Neural progenitor cell (in vitro differentiated cells): Measurements from ENCODE around the gene FAM120A. TPM values are rescaled to one million over a fixed set of nuclear protein-coding genes. Genes with fewer than 3 reads are reported as not detected.
A peak's percentile ranks its signal among the peaks of the same experiment; 100 is the strongest.

Source experiments
- DNase-seq: peaks from one replicate; pipeline ENCODE4 v3.0.0-alpha.2; 2016; ENCODE audit warnings: low spot score
- H2AFZ ChIP-seq: fragments of 200-600 bp; sonication (generic); replicated peaks from 2 replicates; pipeline ENCODE4 v1.6.1; 2016; ENCODE audit warnings: antibody characterized with exemption
- H3F3A ChIP-seq: fragments of 200-600 bp; sonication (generic); 2 replicates; pipeline ENCODE4 v1.6.1; 2016; ENCODE audit warnings: antibody characterized with exemption, low read depth
- H3K27ac ChIP-seq: fragments of 200-600 bp; sonication (generic); 2 replicates; pipeline ENCODE4 v1.5.1; 2016; ENCODE audit warnings: mild to moderate bottlenecking
- H3K27me3 ChIP-seq: fragments of 200-600 bp; sonication (generic); 2 replicates; pipeline ENCODE4 v1.6.1; 2016; ENCODE audit warnings: mild to moderate bottlenecking, moderate library complexity
- H3K36me3 ChIP-seq: fragments of 200-600 bp; sonication (generic); 2 replicates; pipeline ENCODE4 v1.5.1; 2016
- H3K4me1 ChIP-seq: fragments of 200-600 bp; sonication (generic); 2 replicates; pipeline ENCODE4 v1.6.1; 2016; ENCODE audit warnings: mixed run types
- H3K4me2 ChIP-seq: fragments of 200-600 bp; sonication (generic); 2 replicates; pipeline ENCODE4 v1.6.1; 2016
- H3K4me3 ChIP-seq: fragments of 200-600 bp; sonication (generic); 2 replicates; pipeline ENCODE4 v1.5.1; 2016
- H3K79me2 ChIP-seq: fragments of 200-600 bp; sonication (generic); 2 replicates; pipeline ENCODE4 v1.6.1; 2016; ENCODE audit warnings: low read depth
- H3K9ac ChIP-seq: fragments of 200-600 bp; sonication (generic); 2 replicates; pipeline ENCODE4 v1.6.1; 2016
- H3K9me3 ChIP-seq: fragments of 200-600 bp; sonication (generic); 2 replicates; pipeline ENCODE4 v1.5.1; 2016; ENCODE audit warnings: low read depth
- H4K20me1 ChIP-seq: fragments of 200-600 bp; sonication (generic); 2 replicates; pipeline ENCODE4 v1.6.1; 2016; ENCODE audit warnings: low read depth
- H3K27ac Mint-ChIP-seq: 3 replicates; pipeline ENCODE4 v1.8.0; 2021; ENCODE audit warnings: mixed read lengths
- H3K27me3 Mint-ChIP-seq: 2 replicates; pipeline ENCODE4 v1.8.0; 2022; ENCODE audit warnings: low read depth, mild to moderate bottlenecking, inconsistent platforms, moderate library complexity, mixed read lengths; ENCODE audit not compliant: insufficient read depth
- H3K36me3 Mint-ChIP-seq: 3 replicates; pipeline ENCODE4 v1.8.0; 2021; ENCODE audit warnings: mixed read lengths
- H3K4me1 Mint-ChIP-seq: 3 replicates; pipeline ENCODE4 v1.8.0; 2021; ENCODE audit warnings: mixed read lengths
- H3K4me3 Mint-ChIP-seq: 3 replicates; pipeline ENCODE4 v1.8.0; 2021; ENCODE audit warnings: mild to moderate bottlenecking, moderate library complexity, mixed read lengths
- H3K9me3 Mint-ChIP-seq: 3 replicates; pipeline ENCODE4 v1.8.0; 2020; ENCODE audit warnings: mixed read lengths
- CTCF ChIP-seq: fragments of 200-600 bp; sonication (generic); IDR thresholded peaks from 2 replicates; pipeline ENCODE4 v1.5.1; 2017; ENCODE audit warnings: antibody characterized with exemption, mild to moderate bottlenecking
- EZH2 ChIP-seq: fragments of 200-600 bp; sonication (generic); IDR thresholded peaks from 2 replicates; pipeline ENCODE4 v1.6.1; 2017; ENCODE audit warnings: antibody characterized with exemption, mild to moderate bottlenecking, moderate library complexity
- EZH2phosphoT487 ChIP-seq: fragments of 200-600 bp; sonication (generic); IDR thresholded peaks from 2 replicates; pipeline ENCODE4 v1.6.1; 2017; ENCODE audit warnings: antibody characterized with exemption
- total RNA-seq: library from RNA; depleted of rRNA; stranded (reverse); fragments of >200 nt; gene quantifications from 2 replicates; pipeline ENCODE4 v1.2.3, GENCODE V29; 2015; ENCODE audit warnings: low replicate concordance

FAM120A gene
- total RNA-seq, 1 donor from 2014 or later, result 17.2 TPM

- TF ChIP-seq CTCF, result no peak
- TF ChIP-seq EZH2phosphoT487, result no peak
- TF ChIP-seq EZH2, result no peak
- Mint-ChIP-seq H3K27me3 (peaks cover 4% of the 10 kb centered on the region), H3K4me1 (peaks cover 46% of the 10 kb centered on the region), H3K4me3 (no peak overlapping the region), H3K27ac (no peak overlapping the region), H3K9me3 (no peaks in the 10 kb centered on the region), H3K36me3 (peaks cover 13% of the 10 kb centered on the region)
- Histone ChIP-seq H2AFZ (no peak overlapping the region), H3K27me3 (no peaks in the 10 kb centered on the region), H3K4me2 (no peak overlapping the region), H3K79me2 (peaks cover 100% of the 10 kb centered on the region), H3K4me3 (no peak overlapping the region), H3K27ac (no peak overlapping the region), H4K20me1 (peaks cover 44% of the 10 kb centered on the region), H3K4me1 (peaks cover 18% of the 10 kb centered on the region), H3F3A (peaks cover 8% of the 10 kb centered on the region), H3K9me3 (no peaks in the 10 kb centered on the region), H3K36me3 (no peaks in the 10 kb centered on the region), H3K9ac (no peak overlapping the region)
- DNase-seq, result no peak
Measured at GRCh38 chr9:93467062-93467416, 15.6 kb downstream of the FAM120A start.

DNA sequence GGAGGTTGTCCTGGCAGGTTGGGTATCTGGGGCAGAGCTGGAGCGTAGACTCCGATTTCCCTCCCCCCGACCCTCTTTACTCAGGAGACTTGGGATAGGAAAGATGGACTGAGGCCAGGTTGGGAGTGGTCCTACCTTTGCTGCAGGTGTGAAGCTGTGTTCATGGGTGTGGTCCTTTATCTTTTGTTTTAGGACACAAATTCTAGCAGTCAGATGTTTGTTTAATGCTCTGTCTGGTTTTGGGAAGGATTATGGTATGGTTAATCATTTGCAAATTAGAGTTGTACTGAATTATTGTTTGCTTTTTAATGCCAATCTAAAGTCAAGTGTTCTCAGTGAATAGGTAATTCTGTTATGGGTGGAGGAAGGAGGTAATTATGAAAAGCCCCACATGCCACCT lies 16.0 kb downstream of the FAM120A start:
- no peak overlapping the region for H3K27ac ChIP-seq
- peaks cover 100% of the 10 kb centered on the region for H3K79me2 ChIP-seq
- no peaks in the 10 kb centered on the region for H3K27me3 ChIP-seq
- no peak for DNase-seq
- H3K9me3 ChIP-seq, result no peaks in the 10 kb centered on the region
- H4K20me1 ChIP-seq, result peaks cover 44% of the 10 kb centered on the region
- H3K36me3 ChIP-seq, result no peaks in the 10 kb centered on the region
- peaks cover 18% of the 10 kb centered on the region for H3K4me1 ChIP-seq
- Mint-ChIP-seq H3K4me3 (no peak overlapping the region), H3K36me3 (peaks cover 17% of the 10 kb centered on the region), H3K27me3 (peaks cover 4% of the 10 kb centered on the region), H3K27ac (no peak overlapping the region), H3K4me1 (peaks cover 46% of the 10 kb centered on the region), H3K9me3 (no peaks in the 10 kb centered on the region)
- TF ChIP-seq EZH2phosphoT487 (no peak), EZH2 (no peak), CTCF (no peak)
- no peak overlapping the region for H3K9ac ChIP-seq
- peaks cover 8% of the 10 kb centered on the region for H3F3A ChIP-seq
- no peak overlapping the region for H3K4me3 ChIP-seq
- no peak overlapping the region for H2AFZ ChIP-seq
- H3K4me2 ChIP-seq, result no peak overlapping the region

DNA sequence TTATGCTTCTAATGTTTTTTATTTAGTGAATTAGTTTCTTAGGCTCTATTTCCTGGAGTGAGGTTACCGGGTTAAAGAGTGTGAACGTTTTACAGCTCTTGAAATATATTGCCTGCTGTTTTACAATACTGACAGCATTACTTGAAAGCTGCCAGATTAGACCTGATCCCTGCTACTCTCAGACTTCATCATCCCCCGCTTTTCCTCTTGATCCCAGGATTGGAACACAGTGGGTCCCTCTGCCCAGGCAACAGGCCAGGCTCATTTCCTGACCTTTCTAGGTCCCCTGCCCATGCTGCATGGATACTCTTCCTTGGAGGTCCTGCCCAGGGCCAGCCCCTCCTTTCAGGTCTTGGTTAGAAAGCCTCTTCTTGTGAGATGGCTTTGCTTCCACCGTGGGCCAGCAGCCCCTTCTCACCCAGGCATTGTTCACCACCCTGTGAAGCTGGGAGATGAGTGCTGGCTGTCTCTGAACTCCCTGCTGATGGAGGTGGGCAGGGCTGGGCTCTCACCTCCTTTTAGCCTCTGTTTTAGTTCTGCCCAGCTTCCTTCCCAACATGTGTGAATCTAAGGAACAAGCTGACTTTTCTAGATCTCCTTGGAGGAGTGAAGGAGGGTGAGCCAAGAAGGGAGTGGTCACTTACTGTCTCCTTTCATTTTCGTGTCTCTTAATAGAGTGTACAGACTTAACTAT lies 17.4 kb downstream of the FAM120A start:
- Histone ChIP-seq H4K20me1 (peaks cover 42% of the 10 kb centered on the region), H2AFZ (no peak overlapping the region), H3K4me3 (no peak overlapping the region), H3K9me3 (no peaks in the 10 kb centered on the region), H3K27ac (peak overlapping the region; percentile 68), H3K4me1 (peaks cover 18% of the 10 kb centered on the region), H3K36me3 (no peaks in the 10 kb centered on the region), H3F3A (peaks cover 8% of the 10 kb centered on the region), H3K4me2 (peak overlapping the region; percentile 43), H3K79me2 (peaks cover 98% of the 10 kb centered on the region), H3K27me3 (no peaks in the 10 kb centered on the region), H3K9ac (no peak overlapping the region)
- Mint-ChIP-seq H3K4me3 (no peak overlapping the region), H3K36me3 (peaks cover 19% of the 10 kb centered on the region), H3K9me3 (no peaks in the 10 kb centered on the region), H3K4me1 (peaks cover 46% of the 10 kb centered on the region), H3K27ac (peak overlapping the region; percentile 52), H3K27me3 (peaks cover 4% of the 10 kb centered on the region)
- no peak for TF ChIP-seq EZH2
- no peak for TF ChIP-seq CTCF
- TF ChIP-seq EZH2phosphoT487, result no peak
- DNase-seq, result peak; percentile 29
